Activated CD4-positive, alpha-beta T cell treated with anti-CD3 and anti-CD28 coated beads, Interleukin-2, amount 50 U/mL, for 24 hours (primary cell): ENCODE results near the gene ESF1.
"Not testable (repeated sequence)": the region's sequence is repeated elsewhere in the genome, so short reads cannot be mapped to it uniquely, and the experiment has no call there.

Source experiments
- DNase-seq, 2 donors: peaks; one replicate each; pipeline ENCODE4 v3.0.0-alpha.2; 2020; ENCODE audit warnings: low read depth in 1 of 2, low spot score in 1 of 2

ESF1 gene

GRCh38 chr20:13745784-13746183 is 38.9 kb downstream of the ESF1 start:
- no peak for DNase-seq

GRCh38 chr20:13744352-13744751 is 40.4 kb downstream of the ESF1 start:
- no peak for DNase-seq

- no peak for DNase-seq
These were observed 42.8 kb downstream of the ESF1 start for GRCh38 chr20:13741879-13742278.

- DNase-seq, result no peak
These were observed 44.7 kb downstream of the ESF1 start for GRCh38 chr20:13739731-13740649.

- DNase-seq, result not testable (repeated sequence)
These were observed 46.5 kb downstream of the ESF1 start for GRCh38 chr20:13738187-13738586.

- no peak for DNase-seq
These were observed 48.1 kb downstream of the ESF1 start for GRCh38 chr20:13736436-13737191.

GRCh38 chr20:13735826-13736225 is 48.9 kb downstream of the ESF1 start:
- DNase-seq, result no peak

GRCh38 chr20:13723011-13723410 is 61.7 kb downstream of the ESF1 start:
- DNase-seq, result no peak

- no peak for DNase-seq
These were observed 66.5 kb downstream of the ESF1 start for GRCh38 chr20:13718171-13718570.

- no peak for DNase-seq
These were observed 67.1 kb downstream of the ESF1 start for GRCh38 chr20:13717631-13718044.

- no peak for DNase-seq
These were observed 69.5 kb downstream of the ESF1 start for GRCh38 chr20:13715171-13715570.

GRCh38 chr20:13708234-13708633 is 76.5 kb downstream of the ESF1 start:
- DNase-seq, result no peak

GRCh38 chr20:13703265-13703664 is 81.5 kb downstream of the ESF1 start:
- no peak for DNase-seq

- DNase-seq, result no peak
These were observed 83.2 kb downstream of the ESF1 start for GRCh38 chr20:13701486-13701885.

- no peak for DNase-seq
These were observed 84.0 kb downstream of the ESF1 start for GRCh38 chr20:13700761-13701160.

GRCh38 chr20:13694420-13695150 is 90.1 kb downstream of the ESF1 start:
- no peak for DNase-seq

GRCh38 chr20:13692802-13693736 is 91.7 kb downstream of the ESF1 start:
- no peak for DNase-seq

GRCh38 chr20:13690943-13691342 is 93.8 kb downstream of the ESF1 start:
- no peak for DNase-seq

- DNase-seq, result no peak
These were observed 96.9 kb downstream of the ESF1 start for GRCh38 chr20:13687815-13688214.

- DNase-seq, result no peak
These were observed 99.1 kb downstream of the ESF1 start for GRCh38 chr20:13685623-13686022.
